C4-2B (cell line): Measurements from ENCODE around the gene POLN.

Experiments
- H3K27ac ChIP-seq: fragments of 450-650 bp; 2 replicates; pipeline ENCODE4 v1.5.1; 2017
- CTCF ChIP-seq: fragments of 450-650 bp; conservative IDR thresholded peaks from 2 replicates; pipeline ENCODE4 v1.5.1; 2017; ENCODE audit warnings: mild to moderate bottlenecking
- ZFX ChIP-seq: fragments of 450-650 bp; IDR thresholded peaks from 2 replicates; pipeline ENCODE4 v1.6.1; 2017

POLN gene

GRCh38 chr4:2236944-2237666 is 4.8 kb downstream of the POLN start:
- no peak overlapping the region for H3K27ac ChIP-seq
- no peak for TF ChIP-seq CTCF
- no peak for TF ChIP-seq ZFX

- H3K27ac ChIP-seq: no peak overlapping the region
- TF ChIP-seq CTCF (no peak), ZFX (no peak)
These were observed 10.8 kb downstream of the POLN start for GRCh38 chr4:2231082-2231481.

GRCh38 chr4:2226261-2226660 is 15.7 kb downstream of the POLN start:
- H3K27ac ChIP-seq: no peak overlapping the region
- TF ChIP-seq CTCF (no peak), ZFX (no peak)

GRCh38 chr4:2222838-2223237 is 19.1 kb downstream of the POLN start:
- TF ChIP-seq ZFX (no peak), CTCF (no peak)
- peak overlapping the region; percentile 53 for H3K27ac ChIP-seq

- H3K27ac ChIP-seq: 0 out of 2 replicates have a peak overlapping the region, but pooled peaks have one; percentile 53
These were observed 20.5 kb downstream of the POLN start for GRCh38 chr4:2221378-2221777.

- no peak overlapping the region for H3K27ac ChIP-seq
- peak; percentile 88 for TF ChIP-seq CTCF
- TF ChIP-seq ZFX: no peak
These were observed 21.8 kb downstream of the POLN start for GRCh38 chr4:2220016-2220630.

GRCh38 chr4:2219233-2219760 is 22.6 kb downstream of the POLN start:
- TF ChIP-seq CTCF: no peak
- no peak overlapping the region for H3K27ac ChIP-seq
